Stimulated activated CD8-positive, alpha-beta memory T cell treated with anti-CD3 and anti-CD28 coated beads, Interleukin-2, amount 100 ng/mL, for 1 hour (primary cell): ENCODE measurements around the gene RHAG.
"Not testable (repeated sequence)": the region's sequence is repeated elsewhere in the genome, so short reads cannot be mapped to it uniquely, and the experiment has no call there.

Source experiments
- DNase-seq, 2 donors: peaks; one replicate each; pipeline ENCODE4 v3.0.0-alpha.2; 2020; ENCODE audit warnings: low read depth in 2 of 2

The RHAG gene

DNA sequence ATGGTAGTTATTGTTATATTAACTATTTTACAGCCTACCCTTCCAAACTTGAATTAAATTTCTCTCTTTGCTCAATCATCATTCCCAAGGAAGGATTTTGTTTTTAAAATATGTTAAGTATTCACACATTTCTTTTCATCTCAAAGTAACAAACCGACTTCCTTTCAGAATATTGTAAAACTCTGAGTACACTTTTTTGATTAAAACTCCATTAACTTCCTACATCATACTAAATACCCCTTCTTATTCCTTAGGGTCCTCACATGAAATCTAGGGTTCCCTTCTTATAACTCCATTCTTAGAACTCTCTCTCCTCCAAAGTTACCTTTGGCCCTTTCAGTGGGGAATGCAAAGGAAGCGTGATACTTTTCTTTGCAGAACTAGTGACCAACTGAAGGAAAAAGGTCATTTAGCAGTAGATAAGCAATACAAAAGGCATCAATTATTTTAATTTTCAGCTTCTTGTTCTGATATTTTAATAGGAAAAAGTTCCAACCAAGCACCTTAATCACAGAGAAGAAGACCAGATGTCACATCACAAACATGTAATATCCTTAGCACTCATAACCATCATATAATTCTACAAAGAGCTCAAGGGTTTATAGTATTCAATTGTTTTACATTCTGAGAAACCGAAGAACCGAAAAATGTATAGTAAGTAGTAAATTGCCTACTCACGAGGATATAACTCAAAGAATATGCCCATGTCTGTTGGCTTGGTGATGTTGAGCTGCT is 494 bp downstream of the RHAG start:
- DNase-seq, result no peak

DNA sequence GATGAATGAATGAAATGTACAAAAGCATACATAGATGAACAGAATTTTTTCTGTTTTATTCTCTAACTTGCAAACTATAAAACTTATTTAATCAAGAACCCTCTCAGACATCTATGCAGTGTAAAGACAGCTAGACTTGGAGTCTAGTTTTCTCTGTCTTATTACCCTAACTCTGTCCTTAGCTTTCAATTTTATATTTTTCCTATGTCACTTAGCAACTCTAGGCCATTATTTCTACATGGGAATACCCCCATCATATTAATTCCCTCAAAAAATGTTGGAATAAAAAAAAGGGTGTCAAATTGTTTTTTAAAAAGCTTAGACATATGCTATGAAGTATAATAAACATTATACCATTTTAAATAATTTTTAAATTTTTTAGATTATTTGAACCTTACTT is 1.2 kb downstream of the RHAG start:
- no peak for DNase-seq

DNA sequence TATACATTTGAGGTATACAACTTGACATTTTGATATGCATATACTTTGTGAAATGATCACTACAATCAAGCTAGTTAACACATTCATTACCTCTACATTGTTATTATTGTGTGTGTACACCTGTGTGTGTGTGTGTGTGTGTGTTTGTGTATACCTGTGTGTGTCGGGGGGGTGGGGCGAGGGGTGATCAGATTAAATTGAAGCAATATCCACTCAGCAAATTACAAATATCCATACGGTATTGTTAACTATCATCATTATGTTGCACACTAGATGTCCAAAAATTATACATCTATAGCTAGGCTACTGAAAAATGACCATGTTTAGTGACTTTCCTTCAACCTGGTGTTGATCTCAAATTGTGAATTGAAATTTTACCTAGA is 1.8 kb downstream of the RHAG start:
- no peak for DNase-seq

DNA sequence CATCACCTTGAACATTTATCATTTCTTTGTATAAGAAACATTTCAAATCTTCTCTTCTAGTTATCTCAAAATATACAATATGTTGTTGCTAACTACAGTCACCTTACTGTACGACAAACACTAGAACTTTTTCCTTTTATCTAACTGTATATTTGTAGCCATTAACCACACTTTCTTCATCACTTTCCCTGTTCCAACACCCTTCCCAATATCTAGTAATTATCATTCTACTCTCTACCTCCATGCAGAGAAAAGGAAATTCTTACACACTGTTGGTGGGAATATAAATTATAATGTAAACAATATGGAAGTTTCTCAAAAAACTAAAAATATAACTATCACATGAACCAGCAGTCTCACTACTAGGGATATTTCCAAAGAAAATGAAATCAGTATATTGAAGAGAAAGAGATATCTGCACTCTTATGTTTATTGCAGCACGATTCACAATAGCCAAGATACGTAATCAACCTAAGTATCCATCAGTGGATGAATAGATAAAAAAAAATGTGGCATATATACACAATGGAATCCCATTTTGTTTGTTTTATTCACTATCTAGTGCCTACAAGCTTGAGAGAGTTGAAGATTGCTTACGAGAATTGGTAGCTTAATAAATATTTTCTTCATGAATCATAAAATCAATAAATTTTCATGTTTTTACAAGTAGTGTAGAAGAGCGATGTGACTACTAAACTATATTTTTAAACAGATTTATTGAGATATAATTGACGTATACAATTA is 2.4 kb downstream of the RHAG start:
- no peak for DNase-seq

DNA sequence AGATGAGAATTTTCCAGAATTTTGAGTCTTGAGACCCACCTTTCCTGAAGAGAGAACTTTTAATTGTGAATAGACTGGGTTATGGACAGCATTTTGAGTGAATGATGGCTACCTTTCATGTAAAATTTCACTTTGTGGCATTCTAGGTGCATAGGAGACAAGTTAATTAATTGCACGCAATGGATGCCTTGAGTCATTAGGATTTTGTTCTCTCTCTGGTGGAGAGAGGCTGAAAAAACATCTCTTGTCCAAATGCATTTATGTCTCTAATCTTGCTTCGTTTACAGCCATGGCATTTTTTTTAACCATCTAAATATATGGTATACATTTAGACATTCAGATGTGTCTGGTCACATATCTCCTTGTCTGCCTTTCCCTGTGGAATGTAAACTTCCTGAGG is 3.1 kb downstream of the RHAG start:
- DNase-seq, result no peak

DNA sequence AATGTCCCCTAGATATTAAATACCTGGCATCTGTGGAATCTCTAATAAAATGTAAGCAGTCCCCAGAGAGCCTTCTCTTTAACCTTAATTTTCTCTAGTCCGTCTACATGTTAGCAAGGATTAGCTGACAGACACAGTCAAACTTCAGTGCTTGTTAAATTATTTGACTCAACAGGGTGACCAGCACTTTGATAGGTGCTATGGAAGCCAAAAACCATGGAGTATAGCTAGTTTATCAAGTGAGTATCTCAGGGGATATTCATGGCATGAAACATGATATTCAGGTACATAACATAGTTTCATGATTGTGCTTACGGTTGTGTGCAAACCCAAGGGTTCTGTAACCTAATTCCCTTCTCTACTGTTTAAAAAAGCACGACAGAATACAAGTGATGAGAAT is 3.9 kb downstream of the RHAG start:
- DNase-seq, result no peak

DNA sequence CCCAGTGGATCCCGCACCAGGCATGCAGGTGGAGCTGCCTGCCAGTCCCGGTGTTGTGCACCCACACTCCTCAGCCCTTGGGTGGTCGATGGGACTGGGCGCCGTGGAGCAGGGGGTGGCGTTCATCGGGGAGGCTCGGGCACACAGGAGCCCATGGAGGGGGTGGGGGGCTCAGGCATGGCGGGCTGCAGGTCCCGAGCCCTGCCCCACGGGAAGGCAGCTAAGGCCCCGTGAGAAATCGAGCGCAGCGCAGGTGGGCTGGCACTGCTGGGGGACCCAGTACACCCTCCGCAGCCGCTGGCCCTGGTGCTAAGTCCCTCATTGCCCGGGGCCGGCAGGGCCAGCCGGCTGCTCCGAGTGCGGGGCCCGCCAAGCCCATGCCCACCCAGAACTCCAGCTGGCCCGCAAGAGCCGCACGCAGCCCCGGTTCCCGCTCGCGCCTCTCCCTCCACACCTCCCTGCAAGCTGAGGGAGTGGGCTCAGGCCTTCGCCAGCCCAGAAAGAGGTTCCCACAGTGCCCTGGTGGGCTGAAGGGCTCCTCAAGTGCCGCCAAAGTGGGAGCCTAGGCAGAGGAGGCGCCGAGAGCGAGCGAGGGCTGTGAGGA is 7.1 kb downstream of the RHAG start:
- DNase-seq, result not testable (repeated sequence)

DNA sequence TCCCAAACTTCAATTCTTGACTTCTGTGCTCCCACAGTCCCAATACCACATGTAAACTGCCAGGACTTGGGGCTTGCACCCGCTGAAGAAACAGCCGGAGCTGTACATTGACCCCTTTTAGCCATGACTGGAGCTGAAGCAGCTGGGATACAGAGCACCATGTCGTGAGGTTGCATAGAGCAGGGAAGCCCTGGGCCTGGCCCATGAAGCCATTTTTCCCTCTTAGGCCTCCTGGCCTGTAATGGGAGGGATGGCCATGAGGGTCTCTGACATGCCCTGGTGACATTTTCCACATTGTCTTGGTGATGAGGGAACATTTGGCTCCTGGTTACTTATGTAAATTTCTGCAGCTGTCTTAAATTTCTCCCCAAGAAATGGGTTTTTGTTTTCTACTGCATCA is 9.8 kb downstream of the RHAG start:
- DNase-seq, result no peak

DNA sequence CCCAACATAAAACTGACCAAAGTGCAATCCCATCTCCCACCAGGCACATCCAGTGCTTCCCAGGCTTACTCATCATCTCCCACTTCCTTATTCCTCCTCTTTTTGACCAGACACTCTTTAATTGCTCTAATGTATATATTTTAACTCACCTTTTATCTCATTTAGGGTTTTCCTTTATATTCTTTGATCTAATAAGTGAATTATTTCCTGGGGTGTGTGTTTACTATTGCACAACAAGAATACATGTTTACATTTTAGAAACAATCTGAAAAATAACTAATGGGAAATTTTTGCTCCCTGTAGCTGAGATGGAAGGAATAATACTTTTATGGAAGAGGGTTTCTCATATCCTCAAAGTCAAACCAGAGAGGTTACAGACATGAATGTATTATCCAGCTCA is 18.4 kb downstream of the RHAG start:
- DNase-seq, result no peak

DNA sequence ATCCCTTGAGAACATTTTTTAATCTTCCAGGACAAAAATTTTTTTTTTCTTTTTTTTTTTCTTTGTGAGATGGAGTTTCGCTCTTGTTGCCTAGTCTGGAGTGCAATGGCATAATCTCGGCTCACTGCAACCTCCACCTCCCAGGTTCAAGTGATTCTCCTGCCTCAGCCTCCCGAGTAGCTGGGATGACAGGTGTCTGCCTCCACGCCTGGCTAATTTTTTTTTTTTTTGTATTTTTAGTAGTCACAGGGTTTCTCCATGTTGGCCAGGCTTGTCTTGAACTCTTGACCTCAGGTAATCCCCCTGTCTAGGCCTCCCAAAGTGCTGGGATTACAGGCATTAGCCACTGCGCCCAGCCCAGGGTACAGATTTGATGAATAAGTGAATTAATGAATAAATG is 22.5 kb downstream of the RHAG start:
- DNase-seq, result not testable (repeated sequence)

DNA sequence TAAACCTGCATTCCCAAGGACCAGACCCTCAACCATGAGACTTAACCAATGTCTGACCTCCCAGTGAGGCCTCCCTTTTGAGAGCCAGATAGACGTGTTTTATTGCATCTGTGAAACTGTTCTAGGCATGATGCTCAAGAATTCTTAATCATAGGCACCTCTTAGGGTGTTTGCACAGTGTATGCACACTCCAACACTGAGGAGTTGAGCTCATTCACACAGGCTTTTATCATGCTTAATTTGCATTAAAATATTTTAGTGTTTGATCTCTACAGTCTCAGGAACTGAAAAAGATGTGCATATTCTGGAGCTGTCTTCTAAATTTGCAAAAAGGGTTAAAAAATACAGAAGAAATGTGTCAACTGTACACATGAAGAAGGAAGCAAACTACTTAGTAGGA is 27.4 kb downstream of the RHAG start:
- no peak for DNase-seq

DNA sequence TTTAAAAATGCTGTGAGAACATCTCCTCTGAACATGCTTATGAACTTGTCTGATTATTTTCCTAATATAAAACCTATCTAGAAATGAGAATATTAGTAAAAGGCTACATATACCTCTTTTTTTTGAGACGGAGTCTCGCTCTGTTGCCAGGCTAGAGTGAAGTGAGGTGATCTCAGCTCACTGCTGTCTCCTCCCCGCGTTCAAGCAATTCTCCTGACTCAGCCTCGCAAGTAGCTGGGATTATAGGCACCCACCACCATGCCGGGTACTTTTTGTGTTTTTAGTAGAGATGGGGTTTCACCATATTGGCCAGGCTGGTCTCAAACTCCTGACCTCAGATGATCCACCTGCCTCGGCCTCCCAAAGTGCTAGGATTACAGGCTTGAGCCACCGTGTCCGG is 28.4 kb downstream of the RHAG start:
- DNase-seq, result not testable (repeated sequence)

DNA sequence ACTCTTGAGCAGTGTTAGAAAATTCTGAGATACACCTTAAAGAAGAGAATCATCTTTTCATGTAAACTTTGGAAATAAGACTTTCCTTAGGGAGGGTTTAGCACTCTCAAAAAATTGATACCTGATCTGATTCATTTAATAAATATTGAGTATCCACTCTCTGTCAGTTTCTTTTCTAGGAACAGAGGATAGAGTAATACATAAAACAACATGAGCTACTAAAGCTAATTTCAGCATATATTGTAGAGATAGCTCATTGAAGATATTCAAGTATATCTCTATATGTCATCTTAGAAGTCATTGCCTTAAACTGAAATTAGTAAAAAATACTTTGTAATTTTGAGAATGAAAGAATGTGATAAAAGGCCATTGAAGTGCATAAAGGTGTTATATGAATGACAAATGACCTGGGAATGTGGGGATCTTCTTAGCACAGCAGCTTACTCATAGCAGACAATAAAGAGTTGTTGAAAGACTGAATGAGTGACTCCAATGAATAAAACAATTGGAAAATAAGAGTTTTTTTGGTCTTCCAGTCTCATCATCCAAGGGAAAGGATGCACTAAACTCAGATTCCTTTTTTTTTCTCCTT is 29.2 kb downstream of the RHAG start:
- DNase-seq, result no peak

DNA sequence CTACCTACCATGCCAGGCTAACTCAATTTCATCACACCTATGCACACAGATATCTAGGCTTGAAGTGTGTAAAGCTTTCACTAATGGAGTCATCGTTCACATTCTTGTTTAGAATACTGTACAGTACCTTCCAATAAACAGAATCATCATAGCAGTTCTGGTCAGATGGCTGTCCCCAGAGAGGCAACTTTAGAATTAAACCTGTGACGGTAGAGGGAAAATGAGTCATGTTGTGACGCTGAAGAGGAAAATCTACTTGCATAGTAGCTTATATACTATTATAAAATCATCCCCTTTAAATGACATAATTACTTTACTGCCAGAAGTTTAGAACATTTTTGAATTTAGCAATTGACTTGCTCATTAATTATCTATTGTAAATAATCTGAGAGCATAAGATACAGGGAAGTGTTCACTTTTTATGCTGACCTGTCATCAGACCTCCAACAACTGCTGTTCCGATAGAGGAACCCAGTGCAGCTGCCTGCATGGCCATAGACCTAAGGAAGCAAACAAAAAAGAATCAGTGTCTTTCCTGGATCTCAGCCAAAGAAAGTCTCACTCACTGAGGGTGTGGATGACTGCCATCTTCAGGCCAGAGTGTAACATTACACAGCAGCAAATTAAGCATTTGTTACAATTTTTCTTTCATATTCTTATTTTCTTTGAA is 29.8 kb downstream of the RHAG start:
- DNase-seq, result no peak

DNA sequence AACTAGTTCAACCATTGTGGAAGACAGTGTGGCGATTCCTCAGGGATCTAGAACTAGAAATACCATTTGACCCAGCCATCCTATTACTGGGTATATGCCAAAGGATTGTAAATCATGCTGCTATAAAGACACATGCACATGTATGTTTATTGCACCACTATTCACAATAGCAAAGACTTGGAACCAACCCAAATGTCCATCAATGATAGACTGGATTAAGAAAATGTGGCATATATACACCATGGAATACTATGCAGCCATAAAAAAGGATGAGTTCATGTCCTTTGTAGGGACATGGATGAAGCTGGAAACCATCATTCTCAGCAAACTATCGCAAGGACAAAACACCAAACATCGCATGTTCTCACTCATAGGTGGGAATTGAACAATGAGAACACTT is 32.6 kb downstream of the RHAG start:
- not testable (repeated sequence) for DNase-seq

DNA sequence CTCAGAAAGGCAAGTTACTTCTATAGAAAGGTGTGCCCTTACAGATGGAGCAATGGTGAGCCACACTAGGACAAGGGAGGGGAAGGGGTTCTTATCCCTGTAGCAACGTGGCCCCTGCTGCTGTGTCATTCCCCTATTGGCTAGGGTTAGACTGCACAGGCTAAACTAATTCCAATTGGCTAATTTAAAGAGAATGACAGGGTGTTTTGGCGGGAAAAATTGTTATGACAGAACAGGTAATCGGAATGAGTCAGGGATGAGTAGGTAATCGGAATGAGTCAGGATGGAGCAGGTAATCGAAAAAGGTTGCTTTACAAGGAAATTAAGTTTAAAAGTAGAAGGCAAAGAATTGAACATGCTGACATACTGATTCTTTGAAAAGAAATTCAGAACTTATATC is 49.4 kb downstream of the RHAG start:
- DNase-seq, result not testable (repeated sequence)

DNA sequence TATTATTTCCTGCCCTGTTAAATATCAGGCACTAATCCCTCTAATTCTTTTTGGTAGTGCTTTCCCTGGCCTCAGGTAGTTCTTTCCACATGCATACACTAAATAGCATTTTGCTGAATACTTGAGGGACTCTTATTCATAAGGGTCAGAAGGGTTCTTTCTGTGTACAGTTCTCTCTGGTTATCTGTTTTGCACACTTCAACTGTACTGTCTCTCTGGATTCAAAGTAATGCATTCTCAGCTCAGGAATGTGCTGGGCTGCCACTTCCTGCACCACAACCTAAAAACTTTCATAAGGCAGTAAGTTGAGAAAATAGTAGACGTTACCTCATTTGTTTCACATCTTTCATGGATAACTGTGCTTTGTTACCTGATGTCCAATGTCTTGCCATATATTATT is 54.1 kb downstream of the RHAG start:
- no peak for DNase-seq

DNA sequence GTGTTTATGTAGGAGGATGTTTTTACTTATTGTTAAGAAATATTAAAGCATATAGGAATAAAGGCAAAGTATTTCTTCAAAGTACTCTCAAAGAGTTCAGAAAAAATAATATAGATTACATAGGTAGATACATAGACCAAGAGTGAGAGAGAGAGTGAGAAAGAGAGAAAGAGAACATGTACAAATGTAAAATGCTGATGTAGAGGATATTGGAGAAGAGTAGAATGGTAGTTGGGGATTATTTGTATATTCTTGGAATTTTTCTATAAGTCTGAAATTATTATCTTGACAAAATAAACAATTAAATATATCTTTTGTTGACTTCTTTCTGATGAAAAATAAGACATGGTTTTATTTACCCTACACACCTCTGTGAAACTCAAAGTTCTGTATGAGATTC is 57.0 kb downstream of the RHAG start:
- DNase-seq, result no peak

DNA sequence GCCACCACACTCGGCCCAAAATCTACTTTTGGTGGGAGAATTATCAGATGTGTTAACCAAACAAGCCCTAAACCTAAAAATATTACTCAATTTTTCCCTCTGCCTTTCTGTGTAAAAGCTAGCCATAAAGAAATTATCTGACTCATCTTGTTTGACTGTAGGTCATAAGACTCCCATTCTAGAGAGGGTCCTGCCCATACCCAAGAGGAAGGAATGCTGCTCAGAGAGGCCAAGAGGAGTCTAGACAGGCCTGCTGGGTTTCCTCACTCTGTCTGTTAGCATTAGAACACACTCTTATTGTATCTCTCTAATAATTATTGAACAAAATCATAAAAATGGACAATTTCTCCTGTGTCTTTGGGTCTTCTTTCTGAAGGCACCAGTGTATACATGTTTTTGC is 60.0 kb downstream of the RHAG start:
- no peak for DNase-seq

DNA sequence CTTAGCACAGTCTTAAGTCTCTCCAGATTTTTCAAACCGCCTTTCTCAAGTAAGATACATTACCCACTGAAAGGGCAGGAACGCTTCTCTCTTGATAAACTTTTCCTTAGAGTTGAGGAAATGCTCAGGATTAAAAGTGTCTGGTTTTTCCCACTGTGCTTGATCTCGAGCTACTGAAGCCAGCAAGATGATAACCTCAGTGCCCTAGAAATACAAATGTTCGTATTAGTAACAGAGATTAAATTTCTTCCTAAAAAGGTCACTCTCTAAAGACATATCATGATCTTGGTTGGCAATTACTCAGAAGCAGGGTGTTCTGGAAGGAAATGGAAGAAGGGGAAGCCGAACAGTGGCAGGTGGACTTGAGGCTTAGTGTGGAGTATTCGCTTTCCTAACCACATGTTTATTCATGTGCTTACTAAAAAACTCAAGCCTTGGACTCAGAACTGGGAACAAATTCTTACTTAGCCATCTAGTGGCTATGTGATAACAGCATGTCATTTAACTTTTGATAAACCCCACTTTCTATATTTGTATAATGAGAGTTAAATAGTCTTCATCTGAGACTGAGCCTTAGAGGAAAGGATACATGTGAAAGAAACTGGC is 66.1 kb downstream of the RHAG start:
- no peak for DNase-seq

DNA sequence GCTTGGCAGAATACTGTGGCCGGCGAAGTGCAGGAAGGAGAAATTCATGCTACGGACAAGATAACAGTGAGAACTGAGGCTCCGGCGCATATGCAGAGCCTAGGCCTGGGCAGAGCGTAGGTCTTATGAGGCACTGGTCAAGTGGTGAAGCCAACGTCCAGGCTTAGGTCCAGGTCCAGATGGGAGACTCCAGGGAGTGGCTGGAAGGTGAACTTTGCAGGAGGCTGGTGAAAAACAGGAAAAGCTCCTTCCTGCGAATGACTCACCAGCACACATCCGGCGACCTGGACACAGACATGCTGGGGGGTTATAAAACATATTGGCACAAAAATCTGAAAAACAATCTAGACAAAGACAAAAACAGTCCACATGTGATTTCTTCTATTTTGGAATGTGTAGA is 70.8 kb downstream of the RHAG start:
- no peak for DNase-seq

DNA sequence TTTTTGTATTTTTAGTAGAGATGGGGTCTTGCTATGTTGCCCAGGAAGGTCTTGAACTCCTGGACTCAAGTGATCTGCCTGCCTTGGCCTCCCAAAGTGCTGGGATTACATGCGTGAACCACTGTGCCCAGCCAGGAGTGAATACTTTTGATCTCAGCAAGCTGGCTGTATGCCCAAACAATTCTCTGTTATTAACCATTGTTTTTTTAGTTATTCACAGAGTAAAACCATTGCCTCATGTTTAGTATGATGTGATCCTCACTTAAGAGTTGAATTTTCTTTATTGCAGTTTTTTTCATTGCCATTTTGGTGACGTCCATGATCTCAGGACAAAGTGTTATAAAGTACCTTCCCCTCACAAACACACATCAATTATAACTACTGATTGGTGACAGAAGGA is 71.4 kb downstream of the RHAG start:
- no peak for DNase-seq
